Measurements from ENCODE around the gene AP4M1.

DNA sequence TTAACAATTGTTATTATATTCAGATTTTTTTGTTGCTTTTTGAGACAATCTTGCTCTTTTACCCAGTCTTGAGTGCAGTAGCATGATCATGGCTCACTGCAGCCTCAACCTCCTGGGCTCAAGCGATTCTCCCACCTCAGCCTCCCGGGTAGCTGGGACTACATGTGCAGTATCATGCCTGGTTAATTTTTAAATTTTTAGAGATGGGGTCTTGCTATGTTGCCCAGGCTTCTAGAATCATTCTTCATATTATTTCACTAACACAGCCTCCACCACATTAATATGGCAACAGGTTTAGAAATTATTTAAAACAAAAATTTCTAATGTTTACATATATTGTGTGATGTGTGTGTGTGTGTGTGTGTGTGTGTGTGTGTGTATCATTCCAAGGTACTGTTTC, 45.8 kb downstream of the AP4M1 start:
- TF ChIP-seq, protein P1, sequence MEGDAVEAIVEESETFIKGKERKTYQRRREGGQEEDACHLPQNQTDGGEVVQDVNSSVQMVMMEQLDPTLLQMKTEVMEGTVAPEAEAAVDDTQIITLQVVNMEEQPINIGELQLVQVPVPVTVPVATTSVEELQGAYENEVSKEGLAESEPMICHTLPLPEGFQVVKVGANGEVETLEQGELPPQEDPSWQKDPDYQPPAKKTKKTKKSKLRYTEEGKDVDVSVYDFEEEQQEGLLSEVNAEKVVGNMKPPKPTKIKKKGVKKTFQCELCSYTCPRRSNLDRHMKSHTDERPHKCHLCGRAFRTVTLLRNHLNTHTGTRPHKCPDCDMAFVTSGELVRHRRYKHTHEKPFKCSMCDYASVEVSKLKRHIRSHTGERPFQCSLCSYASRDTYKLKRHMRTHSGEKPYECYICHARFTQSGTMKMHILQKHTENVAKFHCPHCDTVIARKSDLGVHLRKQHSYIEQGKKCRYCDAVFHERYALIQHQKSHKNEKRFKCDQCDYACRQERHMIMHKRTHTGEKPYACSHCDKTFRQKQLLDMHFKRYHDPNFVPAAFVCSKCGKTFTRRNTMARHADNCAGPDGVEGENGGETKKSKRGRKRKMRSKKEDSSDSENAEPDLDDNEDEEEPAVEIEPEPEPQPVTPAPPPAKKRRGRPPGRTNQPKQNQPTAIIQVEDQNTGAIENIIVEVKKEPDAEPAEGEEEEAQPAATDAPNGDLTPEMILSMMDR (conservative IDR thresholded peaks at IDR 0.05 in 1 of 2, IDR thresholded peaks at IDR 0.05 in 1 of 2; ENCODE audit: low read depth in 1 of 2, low read length in 2 of 2): no peak
- TF ChIP-seq EZH2 (IDR thresholded peaks at IDR 0.05; ENCODE audit: low read length, missing control alignments): no peak

Measured in fibroblast of lung (primary cell).